Thoracic aorta (tissue), 2 donors: Measurements from ENCODE around the gene DOK4. TPM values are rescaled to one million over a fixed set of nuclear protein-coding genes. Genes with fewer than 3 reads are reported as not detected.
A peak's percentile ranks its signal among the peaks of the same experiment; 100 is the strongest.

Experiments used
- ATAC-seq: fragments of 150-250 bp; one replicate; pipeline ENCODE4 v1.8.0; 2017; ENCODE audit warnings: low read depth; ENCODE audit not compliant: insufficient number of reproducible peaks, low FRiP score
- DNase-seq: peaks from one replicate; pipeline ENCODE4 v3.0.0-alpha.2; 2020; ENCODE audit warnings: low spot score
- H3K27ac ChIP-seq, 2 donors: fragments of 200-600 bp; sonication (generic); 1 replicate in 1 of 2; 2 replicates in 1 of 2; pipeline ENCODE4 v1.5.1; 2016; ENCODE audit warnings: mild to moderate bottlenecking in 2 of 2, moderate library complexity in 2 of 2
- H3K27me3 ChIP-seq: fragments of 200-600 bp; sonication (generic); replicated peaks from 2 replicates; pipeline ENCODE4 v1.6.0; 2016; ENCODE audit warnings: mild to moderate bottlenecking; ENCODE audit not compliant: insufficient read depth
- H3K36me3 ChIP-seq: fragments of 200-600 bp; sonication (generic); one replicate; pipeline ENCODE4 v1.5.1; 2016
- H3K4me1 ChIP-seq, 2 donors: fragments of 200-600 bp; sonication (generic); 1 replicate in 1 of 2; 2 replicates in 1 of 2; pipeline versions ENCODE4 v1.5.1 to v1.6.0; 2016; ENCODE audit warnings: low read depth in 2 of 2, mild to moderate bottlenecking in 1 of 2; ENCODE audit not compliant: control insufficient read depth in 1 of 2
- H3K4me3 ChIP-seq: fragments of 200-600 bp; sonication (generic); 2 replicates; pipeline ENCODE4 v1.5.1; 2016; ENCODE audit warnings: mild to moderate bottlenecking
- H3K9me3 ChIP-seq: fragments of 200-600 bp; sonication (generic); 2 replicates; pipeline ENCODE4 v1.5.1; 2016
- CTCF ChIP-seq: fragments of 200-600 bp; sonication (generic); IDR thresholded peaks from one replicate; pipeline ENCODE4 v1.5.1; 2019; ENCODE audit warnings: antibody characterized with exemption
- total RNA-seq, 2 donors: library from RNA; depleted of rRNA; stranded (reverse); fragments of >200 nt; gene quantifications; one replicate each; pipeline versions ENCODE4 v1.1.0 to v1.2.3, GENCODE V29; 2016

The DOK4 gene
- total RNA-seq, 2 donors from 2014 or later = 43.2 to 70.1 TPM

- no peak for TF ChIP-seq CTCF
- H3K27me3 ChIP-seq = no peaks in the 10 kb centered on the region
- H3K27ac ChIP-seq = peak overlapping the region; percentile 81 to 92
- ATAC-seq (no peak), DNase-seq (no peak)
- H3K4me3 ChIP-seq = peak overlapping the region; percentile 90
- no peaks in the 10 kb centered on the region for H3K36me3 ChIP-seq
- peaks cover 8 to 44% of the 10 kb centered on the region in 2 donors for H3K4me1 ChIP-seq
- H3K9me3 ChIP-seq = no peaks in the 10 kb centered on the region
These were observed 990 bp downstream of the DOK4 start for GRCh38 chr16:57485091-57485915.

GRCh38 chr16:57484515-57485005 is 1.7 kb downstream of the DOK4 start:
- peak overlapping the region; percentile 90 for H3K4me3 ChIP-seq
- H3K4me1 ChIP-seq = peaks cover 8 to 52% of the 10 kb centered on the region in 2 donors
- H3K36me3 ChIP-seq = no peaks in the 10 kb centered on the region
- ATAC-seq (no peak), DNase-seq (no peak)
- no peak for TF ChIP-seq CTCF
- H3K27ac ChIP-seq = peak overlapping the region; percentile 81 to 92
- H3K9me3 ChIP-seq = no peaks in the 10 kb centered on the region
- H3K27me3 ChIP-seq = no peaks in the 10 kb centered on the region

GRCh38 chr16:57483725-57484514 is 2.4 kb downstream of the DOK4 start:
- Histone ChIP-seq H3K36me3 (no peaks in the 10 kb centered on the region), H3K27me3 (no peaks in the 10 kb centered on the region), H3K27ac (peak overlapping the region; percentile 16 to 92), H3K9me3 (no peaks in the 10 kb centered on the region), H3K4me3 (no peak overlapping the region), H3K4me1 (peaks cover 12 to 58% of the 10 kb centered on the region in 2 donors)
- ATAC-seq (no peak), DNase-seq (no peak)
- no peak for TF ChIP-seq CTCF

DNA sequence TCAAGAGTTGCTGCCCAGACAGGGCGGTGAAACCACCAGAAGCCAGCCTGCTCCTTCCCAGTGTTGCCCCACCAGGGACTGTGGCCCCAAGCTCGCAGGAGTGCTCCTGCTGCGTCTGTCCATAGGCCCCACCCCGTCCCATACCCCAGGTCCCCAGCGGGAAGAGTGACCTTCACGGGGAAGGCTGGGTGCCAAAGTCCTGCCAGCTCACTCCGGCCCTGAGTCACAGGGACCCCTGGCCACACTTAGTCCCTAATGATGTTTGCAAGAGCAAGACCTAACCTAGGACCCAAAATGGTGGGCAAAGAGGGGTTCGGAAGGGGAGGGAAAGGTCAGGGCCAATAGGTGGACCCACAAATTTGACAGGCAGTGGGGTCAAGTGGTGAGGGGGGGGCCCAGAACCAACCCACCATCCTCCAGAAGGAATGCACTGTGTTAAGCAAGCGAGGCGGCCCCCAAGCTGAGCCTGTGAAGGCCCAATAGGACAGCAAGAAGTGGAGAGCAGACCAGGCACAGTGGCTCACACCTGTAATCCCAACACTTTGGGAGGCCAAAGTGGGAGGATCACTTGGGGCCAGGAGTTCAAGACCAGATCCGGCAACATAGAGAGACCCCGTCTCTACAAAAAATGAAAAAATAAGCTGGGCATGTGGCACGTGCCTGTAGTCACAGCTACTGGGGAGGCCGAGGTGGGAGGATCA is 3.3 kb downstream of the DOK4 start:
- Histone ChIP-seq H3K36me3 (no peaks in the 10 kb centered on the region), H3K4me1 (peaks cover 21 to 67% of the 10 kb centered on the region in 2 donors)
- no peak for DNase-seq

More for the DNA sequence above, 3.3 kb downstream of the DOK4 start:
- H3K27me3 ChIP-seq = no peaks in the 10 kb centered on the region
- no peak overlapping the region for H3K4me3 ChIP-seq
- H3K27ac ChIP-seq = no peak overlapping the region
- no peak for ATAC-seq
- no peak for TF ChIP-seq CTCF
- H3K9me3 ChIP-seq = no peaks in the 10 kb centered on the region
